ENCODE data around the gene MYL12A. TPM values are rescaled to one million over a fixed set of nuclear protein-coding genes. Genes with fewer than 3 reads are reported as not detected.

MYL12A gene
- total and polyA plus RNA-seq, 2 of the 8 experiments (the other 6 are each of a cell fraction or from before 2014, with no cell fraction given): 188 to 247 TPM

DNA sequence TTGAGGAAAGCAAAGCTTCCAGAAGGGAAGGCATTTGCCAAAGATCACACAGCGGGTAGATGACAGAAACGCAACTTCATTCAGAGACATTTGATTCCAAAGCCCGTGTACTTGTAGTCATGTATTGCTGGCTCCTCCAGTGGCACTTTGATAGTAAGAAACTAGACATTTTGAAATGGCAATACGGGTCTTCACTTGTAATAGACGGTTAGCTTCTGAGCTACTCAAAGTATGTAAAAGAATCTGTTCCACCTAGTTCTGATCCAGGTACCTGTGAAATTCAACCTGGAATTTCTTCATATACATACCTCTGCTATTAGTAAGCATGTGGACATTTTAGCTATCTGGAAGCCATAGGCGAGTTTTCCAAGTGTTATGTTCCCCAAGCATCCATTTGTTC lies 26.1 kb upstream of the MYL12A start:
- Histone ChIP-seq H3K23ac (ENCODE audit: insufficient read length) (no peak overlapping the region), H2BK15ac (ENCODE audit: low read length) (no peak overlapping the region), H3K79me2 (ENCODE audit: control insufficient read depth in 1 of 2, insufficient read depth in 2 of 2, low read length in 2 of 2) (no peaks in the 10 kb centered on the region), H3K27me3 (replicated peaks in 1 of 4; ENCODE audit: control insufficient read depth in 3 of 4, extremely low read depth in 1 of 4, insufficient read depth in 3 of 4, low read length in 3 of 4) (no peaks in the 10 kb centered on the region), H4K20me1 (replicated peaks in 1 of 2; ENCODE audit: control insufficient read depth in 1 of 2, insufficient read depth in 2 of 2, low read length in 2 of 2) (no peaks in the 10 kb centered on the region), H3K23me2 (ENCODE audit: low read depth, low read length) (no peaks in the 10 kb centered on the region), H2BK120ac (replicated peaks; ENCODE audit: low read depth, low read length) (no peak overlapping the region), H3K14ac (ENCODE audit: insufficient read length) (no peak overlapping the region), H4K5ac (ENCODE audit: insufficient read length, low read depth, low read length) (no peak overlapping the region), H3K4me3 (ENCODE audit: extremely low read depth in 1 of 4, insufficient read depth in 2 of 4, low read depth in 3 of 4, low read length in 4 of 4) (no peak overlapping the region), H3K9ac (replicated peaks in 1 of 4; ENCODE audit: extremely low read depth in 1 of 4, low read depth in 3 of 4, low read length in 3 of 4) (no peak overlapping the region), H4K8ac (ENCODE audit: extremely low read depth, insufficient read depth, low read length) (no peak overlapping the region), H3K36me3 (ENCODE audit: control insufficient read depth in 2 of 4, insufficient read depth in 4 of 4, low read length in 3 of 4) (no peaks in the 10 kb centered on the region), H2BK20ac (ENCODE audit: low read length) (no peak overlapping the region), H2AFZ (ENCODE audit: low read length) (no peak overlapping the region), H2BK12ac (ENCODE audit: low read depth, low read length) (no peak overlapping the region), H3K18ac (ENCODE audit: extremely low read depth, low read length) (no peak overlapping the region), H3K4me2 (ENCODE audit: insufficient read depth in 1 of 2, low read depth in 2 of 2, low read length in 2 of 2) (no peak overlapping the region), H2AK5ac (ENCODE audit: low read depth, low read length) (no peak overlapping the region), H2BK5ac (ENCODE audit: low read depth, low read length) (no peak overlapping the region), H4K91ac (replicated peaks; ENCODE audit: insufficient read length, low read length) (no peak overlapping the region), H3K27ac (ENCODE audit: low read depth, low read length) (no peak overlapping the region), H3K4me1 (replicated peaks in 1 of 4; ENCODE audit: control insufficient read depth in 3 of 4, insufficient read depth in 4 of 4, low read length in 3 of 4) (peaks cover 0 to 4% (median under 1%) of the 10 kb centered on the region in 4 experiments; a peak in 2 of 7 replicates), H3K79me1 (ENCODE audit: low read depth, low read length) (no peaks in the 10 kb centered on the region), H3K56ac (replicated peaks; ENCODE audit: insufficient read length, low read depth, low read length) (no peak overlapping the region), H3K9me3 (ENCODE audit: insufficient read depth in 2 of 2, low read depth in 1 of 2, low read length in 1 of 2) (no peaks in the 10 kb centered on the region), H3K4ac (replicated peaks; ENCODE audit: insufficient read length, low read depth, low read length) (no peak overlapping the region)
- CTCF ChIA-PET (ENCODE audit: partially characterized antibody): interaction anchor here (0.6 to 1.5 kb wide), 3 partner anchors 9 to 288 kb away, joined by 3 to 6 read pairs (median 3); no protein-coding TSS in a partner anchor
- 89% methylated on average over 6 of the region's 6 CpGs; no CpG with 5 or more reads in 1 of the 2 experiments for WGBS, 2 experiments (ENCODE audit: extremely low coverage in 1 of 2, insufficient coverage in 1 of 2, insufficient read length in 1 of 2, insufficient replicate concordance in 2 of 2, low coverage in 1 of 2, low lambda C conversion rate in 2 of 2, missing lambda C conversion rate in 1 of 2)
- FAIRE-seq (no peak), DNase-seq (ENCODE audit: low read depth in 1 of 2, low spot score in 2 of 2) (no peak)
- POLR2A ChIA-PET (ENCODE audit: partially characterized antibody): interaction anchor here (1.1 to 1.3 kb wide), 2 partner anchors 8 to 13 kb away, joined by 3 to 5 read pairs; no protein-coding TSS in a partner anchor
- no peak for TF ChIP-seq EP300 (IDR thresholded peaks at IDR 0.05; ENCODE audit: borderline replicate concordance in 1 of 2, low read depth in 2 of 2, low read length in 2 of 2)
- no peak for TF ChIP-seq PHF8 (conservative IDR thresholded peaks at IDR 0.05; ENCODE audit: low read depth, low read length)
- TF ChIP-seq POU5F1 (IDR thresholded peaks at IDR 0.05; ENCODE audit: low read depth, low read length): no peak
- TF ChIP-seq POLR2AphosphoS5 (IDR thresholded peaks at IDR 0.05; ENCODE audit: low read depth, low read length): no peak
- TF ChIP-seq SIRT6 (IDR thresholded peaks at IDR 0.05; ENCODE audit: low read length): no peak
- TF ChIP-seq BRCA1 (IDR thresholded peaks at IDR 0.05; ENCODE audit: low read depth, low read length): no peak
- no peak for TF ChIP-seq CBX8 (IDR thresholded peaks at IDR 0.05; ENCODE audit: borderline replicate concordance, low read depth, low read length)
- no peak for TF ChIP-seq CREB1 (IDR thresholded peaks at IDR 0.05)
- TF ChIP-seq JUN (IDR thresholded peaks at IDR 0.05; ENCODE audit: low read depth, low read length): no peak
- TF ChIP-seq CBX5 (IDR thresholded peaks at IDR 0.05; ENCODE audit: low read depth, low read length): no peak
- no peak for TF ChIP-seq GTF2F1 (IDR thresholded peaks at IDR 0.05; ENCODE audit: borderline replicate concordance, low read depth, low read length)
- no peak for TF ChIP-seq USF2 (IDR thresholded peaks at IDR 0.05; ENCODE audit: low read length)
- TF ChIP-seq SP1 (IDR thresholded peaks at IDR 0.05; ENCODE audit: low read depth, low read length): no peak
